Measurements from ENCODE around the gene CINP. TPM values are rescaled to one million over a fixed set of nuclear protein-coding genes. Genes with fewer than 3 reads are reported as not detected.

CINP gene
- total and polyA plus RNA-seq, 9 donors, result 14.6 to 59.9 (median 26.6) TPM

DNA sequence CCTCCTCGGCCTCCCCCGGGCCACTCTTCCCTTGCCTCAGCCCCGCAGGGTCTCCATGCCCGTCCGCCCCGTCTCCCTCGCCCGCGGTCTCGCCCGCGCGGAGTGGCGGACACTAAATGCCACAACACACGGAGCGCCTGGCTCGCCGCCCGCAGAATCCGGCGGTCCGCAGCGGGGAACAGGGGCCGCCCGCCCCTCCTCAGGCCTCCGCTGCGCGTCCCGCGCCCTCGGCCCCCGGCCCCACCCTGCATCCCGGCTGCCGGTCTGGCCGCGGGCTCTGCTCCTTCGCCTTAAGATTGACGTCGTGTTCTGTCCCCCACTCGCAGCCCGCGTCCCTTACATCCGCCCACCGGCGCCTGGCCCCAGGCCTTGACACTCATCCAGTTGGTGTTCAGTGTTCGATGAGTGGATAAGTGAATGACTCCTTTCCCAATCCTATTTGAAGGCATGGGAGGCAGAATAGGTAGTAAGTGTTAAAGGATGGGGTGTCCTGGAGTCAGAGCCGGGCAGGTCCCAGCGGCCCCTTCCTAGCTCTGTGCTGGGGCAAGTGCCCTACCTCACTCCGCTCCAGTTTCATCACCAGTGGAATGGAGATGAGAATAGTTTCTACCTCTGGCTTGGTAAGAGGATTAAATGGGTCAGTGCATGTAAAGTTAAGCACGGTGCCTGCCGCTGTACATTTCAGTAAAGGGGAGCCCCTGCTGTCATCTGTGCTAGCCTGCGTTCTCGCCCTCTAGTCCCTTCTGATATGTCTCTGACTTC, 673 bp upstream of the CINP start:
- Histone ChIP-seq H3K4me1 (ENCODE audit: insufficient read depth) (peaks cover 8% of the 10 kb centered on the region), H3K27ac (peak overlapping the region; percentile 82), H3K4me3 (peak overlapping the region; percentile 94), H3K27me3 (no peaks in the 10 kb centered on the region), H3K36me3 (no peaks in the 10 kb centered on the region), H3K9me3 (no peaks in the 10 kb centered on the region)
- no peak for TF ChIP-seq POLR2A (IDR thresholded peaks at IDR 0.05)
- TF ChIP-seq, protein P1, sequence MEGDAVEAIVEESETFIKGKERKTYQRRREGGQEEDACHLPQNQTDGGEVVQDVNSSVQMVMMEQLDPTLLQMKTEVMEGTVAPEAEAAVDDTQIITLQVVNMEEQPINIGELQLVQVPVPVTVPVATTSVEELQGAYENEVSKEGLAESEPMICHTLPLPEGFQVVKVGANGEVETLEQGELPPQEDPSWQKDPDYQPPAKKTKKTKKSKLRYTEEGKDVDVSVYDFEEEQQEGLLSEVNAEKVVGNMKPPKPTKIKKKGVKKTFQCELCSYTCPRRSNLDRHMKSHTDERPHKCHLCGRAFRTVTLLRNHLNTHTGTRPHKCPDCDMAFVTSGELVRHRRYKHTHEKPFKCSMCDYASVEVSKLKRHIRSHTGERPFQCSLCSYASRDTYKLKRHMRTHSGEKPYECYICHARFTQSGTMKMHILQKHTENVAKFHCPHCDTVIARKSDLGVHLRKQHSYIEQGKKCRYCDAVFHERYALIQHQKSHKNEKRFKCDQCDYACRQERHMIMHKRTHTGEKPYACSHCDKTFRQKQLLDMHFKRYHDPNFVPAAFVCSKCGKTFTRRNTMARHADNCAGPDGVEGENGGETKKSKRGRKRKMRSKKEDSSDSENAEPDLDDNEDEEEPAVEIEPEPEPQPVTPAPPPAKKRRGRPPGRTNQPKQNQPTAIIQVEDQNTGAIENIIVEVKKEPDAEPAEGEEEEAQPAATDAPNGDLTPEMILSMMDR (IDR thresholded peaks at IDR 0.05), result no peak
- TF ChIP-seq EP300 (IDR thresholded peaks at IDR 0.05), result no peak
- intact Hi-C loops (cut with DNase I), result no loop called here
- DNase-seq, result no peak
- WGBS, 3 donors, result 2 to 3% (median 2%) methylated on average over 21 to 53 of the region's 53 CpGs

DNA sequence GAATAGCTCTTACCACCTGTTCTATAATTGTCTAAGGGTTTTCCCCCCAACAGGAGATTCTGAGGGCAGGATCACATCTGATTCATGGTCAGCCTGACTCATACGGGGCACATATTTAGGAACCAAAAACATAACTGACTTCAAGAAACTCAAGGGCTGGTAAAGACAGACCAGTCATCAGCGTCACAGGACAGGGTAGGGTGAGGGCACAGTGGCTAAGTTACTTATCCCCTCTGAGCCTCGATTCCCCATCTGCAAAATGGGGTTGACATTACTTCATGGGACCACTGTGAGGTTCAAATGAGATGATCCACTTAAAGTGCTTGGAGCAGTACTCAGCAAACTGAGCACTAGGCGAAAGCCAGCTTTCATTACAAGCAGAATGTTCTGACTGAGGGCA, 606 bp downstream of the CINP start:
- intact Hi-C loops (cut with DNase I), result no loop called here
- no peak for DNase-seq
- no peaks in the 10 kb centered on the region for H3K27me3 ChIP-seq
- WGBS, 3 donors, result 16 to 22% (median 21%) methylated on average over 4 of the region's 4 CpGs
- peaks cover 8% of the 10 kb centered on the region for H3K4me1 ChIP-seq (ENCODE audit: insufficient read depth)
- H3K36me3 ChIP-seq, result no peaks in the 10 kb centered on the region
- no peaks in the 10 kb centered on the region for H3K9me3 ChIP-seq
- no peak for TF ChIP-seq EP300 (IDR thresholded peaks at IDR 0.05)
- TF ChIP-seq, protein P1 (IDR thresholded peaks at IDR 0.05), result no peak
- no peak for TF ChIP-seq POLR2A (IDR thresholded peaks at IDR 0.05)
- peak overlapping the region; percentile 94 for H3K4me3 ChIP-seq
- peak overlapping the region in 1 of 2 donors; percentile 82 for H3K27ac ChIP-seq

DNA sequence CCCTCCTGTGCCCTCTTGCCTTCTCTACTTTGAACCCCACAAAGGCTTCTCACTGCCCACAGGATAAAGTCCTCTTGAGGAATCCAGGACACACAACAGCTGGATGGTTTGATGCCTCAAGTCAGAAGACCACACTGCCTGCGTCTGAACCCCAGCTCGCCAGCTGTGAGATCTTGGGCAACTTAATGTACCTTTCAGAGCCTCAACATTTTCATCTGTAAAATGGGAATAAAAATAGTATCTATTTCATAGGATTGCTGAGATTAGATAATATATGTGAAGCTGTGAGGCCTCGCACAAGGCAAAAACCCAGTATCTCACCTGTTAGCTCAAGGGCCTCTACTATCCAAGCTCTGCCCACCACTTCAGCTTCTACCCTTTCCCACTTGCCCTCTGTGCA, 2.3 kb downstream of the CINP start:
- peaks cover 8% of the 10 kb centered on the region for H3K4me1 ChIP-seq (ENCODE audit: insufficient read depth)
- no peak for DNase-seq
- WGBS, 3 donors, result 95 to 100% (median 96%) methylated on average over 3 of the region's 3 CpGs
- no peaks in the 10 kb centered on the region for H3K9me3 ChIP-seq
- H3K27ac ChIP-seq, result no peak overlapping the region
- TF ChIP-seq, protein P1 (IDR thresholded peaks at IDR 0.05), result no peak
- no peak for TF ChIP-seq EP300 (IDR thresholded peaks at IDR 0.05)
- TF ChIP-seq POLR2A (IDR thresholded peaks at IDR 0.05), result no peak
- H3K36me3 ChIP-seq, result no peaks in the 10 kb centered on the region
- no peak overlapping the region for H3K4me3 ChIP-seq
- no peaks in the 10 kb centered on the region for H3K27me3 ChIP-seq
- intact Hi-C loops (cut with DNase I), result no loop called here

DNA sequence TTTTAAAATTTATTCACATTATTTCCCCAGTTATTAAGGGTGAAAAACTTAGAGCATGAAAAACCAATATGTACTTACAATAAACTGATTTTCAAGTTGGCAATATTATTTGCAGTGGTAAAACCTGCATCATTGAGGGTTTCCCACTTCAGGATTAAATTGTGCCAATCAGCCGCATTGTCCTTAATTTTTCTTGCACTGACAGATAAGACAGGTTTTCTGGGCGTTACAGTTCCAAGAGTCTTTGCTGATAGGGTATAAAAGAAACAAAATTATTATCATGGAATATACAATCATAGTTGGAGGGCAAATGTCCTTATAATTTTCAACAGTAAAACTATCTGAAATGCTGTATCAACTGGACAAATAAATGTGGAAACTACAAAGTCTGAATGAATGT, 3.3 kb downstream of the CINP start:
- intact Hi-C loops (cut with DNase I), result no loop called here
- Histone ChIP-seq H3K4me3 (no peak overlapping the region), H3K27ac (no peak overlapping the region), H3K9me3 (no peaks in the 10 kb centered on the region), H3K27me3 (no peaks in the 10 kb centered on the region), H3K36me3 (no peaks in the 10 kb centered on the region), H3K4me1 (ENCODE audit: insufficient read depth) (peaks cover 8% of the 10 kb centered on the region)
- TF ChIP-seq, protein P1 (IDR thresholded peaks at IDR 0.05), result no peak
- TF ChIP-seq POLR2A (IDR thresholded peaks at IDR 0.05), result no peak
- no peak for TF ChIP-seq EP300 (IDR thresholded peaks at IDR 0.05)
- 85 to 94% (median 91%) methylated on average over 2 of the region's 2 CpGs for WGBS, 3 donors
- DNase-seq, result no peak
